ENCODE measurements around the gene CPLX1.
"Not testable (repeated sequence)": the region's sequence is repeated elsewhere in the genome, so short reads cannot be mapped to it uniquely, and the experiment has no call there.

The CPLX1 gene

DNA sequence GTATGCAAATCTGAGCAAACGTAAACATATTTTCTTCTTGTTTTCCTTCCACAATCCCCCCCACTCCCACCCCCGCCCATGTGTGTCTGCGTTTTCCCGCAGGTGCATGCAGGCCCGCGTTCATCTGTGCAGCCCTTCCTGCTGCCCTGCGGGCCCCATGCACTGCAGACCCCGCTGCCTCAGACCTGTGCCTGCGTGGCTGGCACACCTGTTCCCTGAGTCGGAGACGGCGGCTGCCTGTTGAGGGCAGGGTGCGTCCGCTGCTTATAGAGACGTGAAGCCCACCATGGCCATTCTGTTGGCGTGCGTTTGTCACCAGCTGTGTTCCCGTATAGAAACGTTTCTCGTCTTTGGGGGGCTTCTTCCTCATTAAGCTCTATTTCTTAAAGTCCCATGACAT is 68.8 kb downstream of the CPLX1 start:
- DNase-seq (ENCODE audit: low read depth): no peak

DNA sequence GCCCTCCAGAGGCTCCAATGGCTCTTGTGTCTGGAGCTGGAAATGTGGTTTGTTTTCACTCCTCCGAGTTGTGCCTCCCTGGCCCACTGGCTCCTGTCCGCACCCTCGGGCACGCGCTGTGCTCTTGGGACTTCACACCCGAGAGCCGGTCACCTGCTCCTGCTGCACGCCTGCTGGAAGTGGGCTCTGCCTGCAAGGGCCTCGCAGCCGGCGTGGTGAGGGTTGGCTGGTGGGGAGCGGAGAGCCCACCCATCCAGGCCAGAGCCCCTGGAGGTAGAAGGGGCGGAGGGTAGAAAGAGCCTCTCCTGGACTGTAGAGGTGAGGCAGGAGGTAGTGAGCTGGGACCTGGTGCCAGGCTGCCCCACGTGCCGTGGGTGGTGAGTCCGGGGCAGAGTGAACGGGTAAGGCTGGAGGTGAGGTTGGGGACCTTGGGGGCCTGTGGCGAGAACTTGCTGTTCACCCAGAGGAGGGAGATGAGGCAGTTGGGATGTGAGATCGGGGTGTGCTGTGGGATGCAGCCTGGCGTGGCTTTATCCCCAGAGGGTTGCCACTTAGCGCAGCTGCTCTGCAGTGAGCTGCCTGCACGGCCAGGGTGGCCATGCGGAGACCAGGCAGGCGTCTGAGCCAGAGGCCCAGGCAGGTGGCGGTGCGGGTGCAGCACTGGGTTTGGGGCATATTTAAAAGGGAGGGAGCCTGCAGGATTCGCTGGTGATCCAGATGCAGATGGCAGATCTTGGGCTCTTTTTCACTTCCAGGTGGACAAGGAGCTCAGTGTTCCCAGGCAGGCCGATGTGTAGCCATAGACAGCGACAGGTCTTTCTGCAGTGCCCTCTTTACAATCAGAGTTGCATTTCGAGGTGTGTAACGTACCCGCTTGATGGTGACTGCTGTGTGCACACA is 71.5 kb downstream of the CPLX1 start:
- DNase-seq (ENCODE audit: low read depth): no peak

DNA sequence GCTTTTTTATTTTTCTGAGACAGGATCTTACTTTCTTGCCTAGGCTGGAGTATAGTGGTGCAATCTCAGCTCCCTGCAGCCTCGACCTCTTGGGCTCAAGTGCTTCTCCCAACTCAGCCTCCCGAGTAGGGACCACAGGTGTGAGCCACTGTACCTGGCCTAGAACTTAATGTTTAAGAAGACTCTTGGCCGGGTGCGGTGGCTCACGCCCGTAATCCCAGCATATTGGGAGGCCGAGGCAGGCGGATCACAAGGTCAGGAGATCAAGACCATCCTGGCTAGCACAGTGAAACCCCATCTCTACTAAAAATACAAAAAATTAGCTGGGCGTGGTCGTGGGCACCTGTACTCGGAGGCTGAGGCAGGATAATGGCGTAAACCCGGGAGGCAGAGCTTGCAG is 72.7 kb downstream of the CPLX1 start:
- DNase-seq (ENCODE audit: low read depth): not testable (repeated sequence)

DNA sequence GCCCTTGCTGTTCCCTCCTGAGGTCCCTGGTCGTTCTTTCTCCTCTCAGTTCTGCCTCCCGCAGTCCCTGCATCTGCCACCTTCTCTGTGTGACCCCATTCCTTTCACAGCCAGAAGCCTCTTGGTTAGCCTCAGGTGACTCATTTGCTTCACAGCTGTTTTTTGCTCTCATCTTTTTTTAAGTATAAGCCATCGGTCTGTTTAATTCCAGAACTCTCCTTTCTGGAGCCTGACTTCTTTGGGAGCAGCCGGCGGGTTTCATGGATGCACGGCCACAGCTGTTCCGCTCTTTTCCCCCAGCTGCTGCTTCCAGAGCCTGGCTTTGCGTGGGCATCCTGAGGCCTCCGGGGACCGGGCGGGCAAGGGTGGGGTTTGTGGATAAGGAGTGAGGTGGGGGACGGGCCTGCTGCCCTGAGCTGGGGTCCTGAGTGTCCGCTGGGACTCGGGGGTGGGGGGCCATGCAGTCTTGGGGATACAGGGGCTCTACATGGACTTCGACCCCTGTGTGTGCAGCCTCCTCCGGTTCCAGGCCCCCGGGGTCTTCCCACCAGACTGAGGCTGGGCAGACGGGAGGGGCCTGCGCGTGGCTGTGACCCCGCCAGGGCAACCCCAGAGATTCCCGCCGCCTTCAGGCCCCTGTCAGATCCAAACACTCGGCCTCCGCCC is 73.6 kb downstream of the CPLX1 start:
- DNase-seq (ENCODE audit: low read depth): no peak

DNA sequence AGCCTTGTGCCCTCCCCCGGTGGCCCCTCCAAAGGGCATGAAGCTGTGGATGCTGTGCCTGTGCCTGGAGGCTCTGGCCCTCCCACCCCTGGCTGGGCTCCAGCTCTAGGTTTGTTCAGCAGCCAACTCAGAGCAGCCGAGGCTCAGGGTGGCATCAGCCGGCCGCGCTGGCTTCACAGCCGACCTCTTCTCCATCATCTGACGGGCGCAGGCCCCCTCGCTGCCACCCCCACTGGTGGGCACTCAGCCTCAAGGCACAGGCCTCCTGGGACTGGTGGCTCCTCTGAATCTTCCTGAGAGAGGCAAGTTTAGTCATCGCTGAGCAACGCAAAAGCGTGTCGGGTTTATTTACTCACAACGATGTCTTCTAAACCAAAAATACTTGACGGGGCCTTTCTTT is 74.3 kb downstream of the CPLX1 start:
- DNase-seq (ENCODE audit: low read depth): no peak

DNA sequence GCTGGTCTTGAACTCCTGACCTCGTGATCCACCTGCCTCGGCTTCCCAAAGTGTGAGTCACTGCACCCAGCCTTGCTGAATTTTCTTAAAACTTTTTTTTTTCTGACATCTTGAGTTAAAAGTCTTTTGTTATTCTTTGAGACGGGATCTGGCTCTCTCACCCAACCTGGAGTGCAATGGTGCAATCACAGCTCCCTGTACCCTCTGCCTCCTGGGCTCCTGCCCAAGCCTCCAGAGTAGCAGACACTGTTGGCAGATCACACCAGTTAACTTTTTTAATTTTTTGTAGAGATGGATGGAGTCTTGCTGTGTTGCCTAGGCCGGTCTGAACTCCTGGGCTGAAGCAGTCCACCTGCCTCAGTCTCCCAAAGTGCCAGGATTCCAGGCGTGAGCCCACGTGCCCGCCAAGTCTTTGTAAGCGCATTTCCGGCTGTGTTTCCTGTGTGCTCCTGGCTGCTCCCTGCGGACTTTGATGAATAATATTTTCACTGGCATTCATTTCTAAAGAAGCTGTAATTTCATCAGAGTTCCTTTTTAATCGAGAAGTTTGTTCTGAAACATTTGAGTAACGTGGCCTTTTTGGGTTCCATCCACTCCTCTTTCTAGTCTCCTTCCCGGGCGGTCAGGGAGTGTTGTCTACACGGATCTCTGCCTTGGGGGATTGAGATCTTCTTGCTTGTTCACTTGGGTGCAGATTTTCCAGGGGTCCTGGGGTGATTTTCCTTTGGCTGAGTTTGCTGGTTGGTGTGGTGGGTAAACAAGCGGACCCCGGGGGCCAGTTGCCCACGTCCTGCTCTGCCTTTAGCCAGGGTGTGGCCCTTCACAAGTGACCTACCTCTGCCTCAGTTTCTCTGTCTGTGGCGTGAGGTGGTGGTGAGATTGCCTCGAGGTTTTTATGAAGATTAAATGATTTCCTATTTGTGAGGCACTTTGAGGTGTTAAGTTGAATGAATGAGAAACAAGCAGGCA is 75.9 kb downstream of the CPLX1 start:
- no peak for DNase-seq (ENCODE audit: low read depth)

DNA sequence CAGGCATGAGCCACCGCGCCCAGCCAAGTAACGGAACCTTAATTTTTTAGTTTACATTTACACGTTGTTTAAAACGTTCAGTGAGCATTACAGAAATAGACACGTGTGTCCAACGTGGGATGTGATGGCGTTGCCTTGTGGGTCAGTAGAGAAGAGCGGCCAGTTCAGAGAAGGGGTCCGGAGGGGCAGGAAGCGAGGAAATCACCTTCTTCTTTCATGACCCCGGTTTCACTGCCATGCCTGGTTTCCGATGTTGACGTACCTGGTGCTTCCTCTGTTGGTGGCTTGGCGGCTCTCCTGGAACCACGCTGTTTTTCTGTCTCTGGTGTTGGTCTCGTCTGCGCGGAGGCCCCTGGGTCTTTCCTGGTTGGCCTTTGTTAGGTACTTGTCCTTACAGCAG is 77.5 kb downstream of the CPLX1 start:
- no peak for DNase-seq (ENCODE audit: low read depth)

DNA sequence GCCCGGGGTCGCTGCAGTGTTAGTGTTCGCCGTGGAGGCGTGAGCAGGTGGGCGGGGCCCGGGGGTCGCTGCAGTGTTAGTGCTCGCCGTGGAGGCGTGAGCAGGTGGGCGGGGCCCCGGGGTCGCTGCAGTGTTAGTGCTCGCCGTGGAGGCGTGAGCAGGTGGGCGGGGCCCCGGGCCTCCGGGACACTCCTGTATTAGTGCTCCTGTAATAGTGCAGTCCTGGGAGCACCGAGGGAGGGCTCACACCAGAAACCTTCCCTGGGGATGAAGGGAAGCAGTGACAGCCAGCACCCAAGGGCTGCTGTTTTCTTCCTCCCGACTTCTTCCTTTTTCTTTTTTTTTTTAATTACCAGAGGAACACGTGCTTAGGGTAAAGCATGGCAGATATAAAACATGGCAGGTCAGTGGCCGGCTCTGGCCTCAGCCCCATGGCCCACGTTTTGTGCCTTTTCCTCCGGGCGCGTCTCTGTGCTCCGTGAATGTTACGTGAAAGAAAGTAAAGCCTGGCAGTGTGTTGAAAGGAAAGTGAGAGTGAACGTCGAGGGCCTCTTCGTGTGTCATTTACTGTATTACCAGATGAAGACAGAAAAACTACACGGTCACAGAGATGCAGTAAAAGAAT is 78.3 kb downstream of the CPLX1 start:
- DNase-seq (ENCODE audit: low read depth): no peak

DNA sequence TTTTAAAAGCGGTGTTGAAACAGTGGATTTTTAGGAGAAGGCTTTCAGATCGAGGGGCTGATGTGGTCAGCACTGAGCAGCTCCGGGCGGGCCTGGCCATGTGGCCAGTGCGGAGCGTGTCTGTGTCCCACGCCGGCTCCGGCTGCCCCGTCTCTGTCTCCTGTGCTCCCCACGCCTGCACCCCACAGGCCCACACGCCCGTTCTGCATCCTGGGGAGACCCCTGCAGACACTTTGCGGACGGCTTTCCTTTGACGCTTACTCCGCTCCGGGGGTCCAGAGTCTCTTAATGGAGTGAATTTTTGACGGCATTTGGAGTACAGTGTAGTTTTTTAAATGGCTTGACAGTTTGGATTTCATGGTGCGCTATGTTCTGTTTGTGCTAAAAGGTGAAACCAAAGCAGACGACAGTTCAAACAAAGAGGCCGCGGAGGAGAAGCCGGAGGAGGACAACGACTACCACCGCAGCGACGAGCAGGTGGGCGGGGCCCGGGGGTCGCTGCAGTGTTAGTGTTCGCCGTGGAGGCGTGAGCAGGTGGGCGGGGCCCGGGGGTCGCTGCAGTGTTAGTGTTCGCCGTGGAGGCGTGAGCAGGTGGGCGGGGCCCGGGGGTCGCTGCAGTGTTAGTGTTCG is 81.6 kb downstream of the CPLX1 start:
- no peak for DNase-seq (ENCODE audit: low read depth)

DNA sequence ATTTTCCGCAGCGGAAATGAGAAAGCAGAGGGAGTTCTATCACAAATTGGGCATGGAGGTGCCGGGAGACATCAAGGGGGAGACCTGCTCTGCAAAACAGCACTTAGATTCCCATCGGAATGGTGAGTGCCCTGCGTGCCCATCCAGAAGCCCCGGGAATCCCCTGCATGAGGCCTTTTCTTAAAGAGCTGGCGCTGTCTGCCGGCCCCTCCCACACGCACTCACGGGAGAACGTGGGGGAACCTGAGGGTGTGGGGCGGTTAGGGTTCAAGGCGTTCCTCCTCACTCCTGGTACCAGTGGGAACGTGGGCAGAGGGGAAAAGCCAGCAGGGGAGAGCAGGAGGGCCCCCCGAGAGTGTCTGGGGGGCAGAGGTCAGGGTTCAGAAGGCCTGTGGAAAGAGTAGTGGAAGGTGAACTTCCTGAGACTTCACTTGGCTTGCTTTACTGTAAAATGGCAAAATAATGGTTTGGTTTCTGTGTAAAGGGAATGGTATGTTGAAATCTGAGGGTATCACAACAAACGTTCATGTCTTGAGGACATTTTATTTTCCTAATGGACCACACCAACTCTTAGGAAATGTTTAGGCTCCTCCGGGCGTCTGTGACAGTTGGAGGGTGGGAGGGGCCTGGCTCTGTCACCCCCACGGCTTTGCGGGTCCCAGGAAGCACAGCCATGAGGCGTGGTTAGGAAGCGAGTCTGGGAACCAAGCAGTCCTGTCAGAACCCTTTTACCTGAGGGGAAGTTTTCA is 82.3 kb downstream of the CPLX1 start:
- no peak for DNase-seq (ENCODE audit: low read depth)

DNA sequence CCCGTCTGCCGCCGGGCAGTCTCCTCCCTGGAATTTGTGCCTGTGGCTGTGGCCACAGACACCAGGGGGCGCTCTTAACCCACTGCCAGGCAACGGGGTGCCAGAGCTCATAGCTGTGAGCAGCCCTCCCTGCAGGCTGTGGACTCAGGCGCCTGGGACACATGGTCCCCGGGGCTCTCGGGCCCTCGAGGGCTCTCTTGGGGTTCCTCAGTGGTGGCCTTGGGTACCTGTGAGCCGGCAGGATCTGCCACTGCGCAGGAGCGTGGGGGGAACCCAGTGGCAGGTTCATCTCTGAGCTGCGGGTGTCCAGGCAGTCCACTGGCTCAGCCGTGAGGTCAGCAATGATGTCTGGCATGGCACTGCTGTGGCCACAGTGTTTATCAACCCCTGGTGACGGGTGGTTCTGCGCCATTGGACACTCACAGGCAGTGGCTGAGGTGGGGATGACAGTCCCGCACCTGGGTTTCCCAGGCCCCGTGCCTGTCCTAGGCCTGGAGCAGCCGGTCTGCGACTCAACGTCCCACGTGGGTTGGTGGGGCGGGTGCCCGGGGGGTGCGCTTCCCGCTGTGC is 83.1 kb downstream of the CPLX1 start:
- peak; percentile 77 for DNase-seq (ENCODE audit: low read depth)

DNA sequence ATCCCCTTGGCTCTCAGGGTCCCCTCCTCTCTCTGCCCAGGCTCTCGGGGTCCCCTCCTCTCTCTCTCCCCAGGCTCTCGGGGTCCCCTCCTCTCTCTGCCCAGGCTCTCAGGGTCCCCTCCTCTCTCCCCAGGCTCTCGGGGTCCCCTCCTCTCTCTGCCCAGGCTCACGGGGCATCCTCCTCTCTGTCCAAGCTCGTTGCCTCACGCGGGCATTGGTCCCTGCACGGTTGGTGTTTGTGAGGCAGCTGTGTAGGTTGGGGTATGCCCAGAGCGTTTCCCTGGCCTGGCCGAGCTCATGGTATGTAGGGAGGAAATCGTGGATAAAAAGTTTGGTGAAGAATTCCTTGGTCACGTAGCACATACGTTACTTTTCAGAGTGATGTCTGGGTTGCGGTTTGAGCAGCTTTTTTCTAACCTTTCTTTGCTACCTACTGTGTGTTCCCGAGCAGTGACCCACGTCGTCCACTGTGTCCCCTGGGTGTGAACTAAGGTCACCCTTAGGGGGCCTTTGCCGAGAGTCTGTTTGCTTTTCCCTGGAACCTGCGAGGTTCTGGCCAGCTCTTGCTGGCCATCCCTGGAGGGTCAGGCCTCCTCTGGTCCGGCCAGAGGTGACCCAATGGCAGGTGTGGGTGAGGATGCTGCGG is 83.7 kb downstream of the CPLX1 start:
- DNase-seq (ENCODE audit: low read depth): no peak

DNA sequence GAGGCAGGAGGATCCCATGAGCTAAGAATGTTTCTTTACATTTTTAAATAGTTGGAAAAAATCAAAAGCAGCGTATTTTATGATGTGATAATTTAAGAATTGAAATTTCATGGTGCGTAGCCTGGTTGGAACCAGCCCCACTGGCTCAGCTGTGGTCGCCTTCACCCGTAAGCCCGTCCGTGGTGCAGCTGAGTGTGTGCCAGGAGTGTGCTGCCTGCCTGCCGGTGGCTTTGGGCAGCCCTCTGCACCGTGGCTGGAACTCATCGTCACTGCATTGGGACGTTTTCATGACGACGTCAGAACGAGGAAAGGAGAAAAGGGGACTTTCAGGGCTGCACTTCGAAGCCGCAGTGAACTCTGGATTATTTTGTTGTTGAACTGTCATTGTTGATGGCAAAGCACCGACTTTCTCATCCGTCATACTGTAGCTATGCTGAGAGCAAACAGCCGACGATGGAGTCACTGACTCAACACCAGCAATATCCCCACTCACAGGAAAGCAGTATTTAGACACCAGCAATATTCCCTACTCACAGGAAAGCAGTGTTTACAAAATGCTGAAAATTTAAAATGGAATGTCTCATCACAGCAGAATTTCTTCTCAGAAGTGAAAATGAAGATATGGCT is 85.2 kb downstream of the CPLX1 start:
- DNase-seq (ENCODE audit: low read depth): no peak

DNA sequence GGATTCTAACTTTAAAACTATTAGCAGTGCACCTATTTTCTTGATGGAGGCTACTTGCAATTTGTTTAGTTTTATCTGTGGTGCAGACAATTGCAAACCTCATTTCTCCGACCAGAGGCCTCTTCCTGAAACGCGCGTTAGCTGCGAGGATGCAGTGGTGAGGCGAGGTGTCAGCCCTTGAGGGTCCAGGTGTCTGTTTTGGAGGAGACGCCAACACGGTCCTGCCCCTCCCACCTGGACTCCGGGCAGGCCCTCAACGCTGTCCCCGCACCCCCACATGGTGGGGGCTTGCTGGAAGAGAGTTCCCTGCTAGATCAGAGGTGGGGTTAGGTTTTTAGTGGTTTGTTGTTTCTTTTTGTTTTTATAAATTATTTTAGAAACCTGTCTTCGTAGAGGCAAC is 85.9 kb downstream of the CPLX1 start:
- DNase-seq (ENCODE audit: low read depth): no peak

DNA sequence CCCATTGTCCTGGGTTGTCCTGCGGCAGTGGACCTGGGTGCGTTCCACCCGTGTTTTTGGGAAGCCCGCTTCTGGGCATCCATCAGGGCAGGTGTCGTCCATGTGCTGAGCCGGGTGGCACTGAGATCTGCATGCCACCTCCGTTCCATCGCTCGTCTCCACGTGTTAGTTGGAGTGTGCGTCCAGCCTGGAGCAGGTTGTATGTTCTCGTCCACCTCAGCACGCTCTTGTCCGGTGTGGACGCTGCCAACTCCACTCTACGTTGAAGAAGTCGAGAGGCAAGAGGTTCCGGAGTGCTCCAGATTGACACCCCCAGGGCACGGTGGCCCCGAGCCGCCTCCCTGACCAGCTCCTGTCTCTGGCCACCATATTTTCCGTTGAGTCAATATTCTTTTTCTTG is 86.4 kb downstream of the CPLX1 start:
- DNase-seq (ENCODE audit: low read depth): no peak

DNA sequence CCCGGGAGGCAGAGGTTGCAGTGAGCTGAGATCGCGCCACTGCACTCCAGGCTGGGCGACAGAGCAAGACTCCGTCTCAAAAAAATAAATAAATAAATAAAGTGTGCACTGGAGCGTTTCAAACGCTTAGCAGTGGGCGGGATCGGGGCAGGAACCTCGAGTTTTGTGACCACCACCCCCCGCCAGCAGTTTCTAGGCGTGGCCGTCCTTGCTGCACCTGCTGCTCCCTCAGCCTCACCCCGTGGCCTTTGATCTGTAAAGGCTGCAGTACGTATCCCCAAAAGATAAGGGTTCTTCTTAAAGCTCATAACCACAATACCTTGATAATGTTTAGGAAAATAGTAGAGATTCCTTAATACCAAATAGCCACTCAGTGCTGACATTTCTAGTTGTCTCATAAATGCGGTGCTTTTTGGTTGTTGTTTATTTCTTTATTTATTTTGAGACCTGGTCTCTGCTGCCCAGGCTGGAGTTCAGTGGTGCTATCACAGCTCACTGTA is 87.1 kb downstream of the CPLX1 start:
- no peak for DNase-seq (ENCODE audit: low read depth)

DNA sequence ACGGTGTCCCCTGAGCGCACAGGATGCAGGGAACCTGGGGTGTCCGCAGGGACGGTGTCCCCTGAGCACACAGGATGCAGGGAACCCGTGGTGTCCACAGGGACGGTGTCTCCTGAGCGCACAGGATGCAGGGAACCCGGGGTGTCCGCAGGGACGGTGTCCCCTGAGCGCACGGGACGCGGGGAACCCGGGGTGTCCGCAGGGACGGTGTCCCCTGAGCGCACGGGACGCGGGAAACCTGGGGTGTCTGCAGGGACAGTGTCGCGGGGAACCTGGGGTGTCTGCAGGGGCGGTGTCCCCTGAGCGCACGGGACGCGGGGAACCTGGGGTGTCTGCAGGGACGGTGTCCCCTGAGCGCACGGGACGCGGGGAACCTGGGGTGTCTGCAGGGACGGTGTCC is 89.4 kb downstream of the CPLX1 start:
- DNase-seq (ENCODE audit: low read depth): not testable (repeated sequence)

DNA sequence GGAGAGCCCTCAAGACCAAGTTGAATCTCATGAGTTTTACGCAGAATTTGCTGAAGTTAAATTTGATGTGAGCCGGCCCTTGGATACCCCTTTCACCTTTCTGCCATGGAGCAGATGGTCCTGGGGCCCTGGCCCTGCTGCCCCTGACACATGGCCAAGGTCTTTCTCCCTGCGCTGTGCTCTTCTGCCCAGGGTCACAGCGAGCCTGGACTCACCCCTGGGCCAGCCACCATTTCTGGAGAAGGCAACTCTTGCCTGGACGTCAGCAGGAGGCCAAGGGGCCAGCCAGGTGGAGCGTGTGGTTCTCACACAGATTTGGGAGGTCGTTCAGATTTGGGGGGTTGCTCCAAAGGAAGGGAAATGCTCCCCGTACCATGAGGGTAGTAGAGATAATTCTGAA is 90.3 kb downstream of the CPLX1 start:
- no peak for DNase-seq (ENCODE audit: low read depth)
